ENCODE data around the gene KRTAP10-12. TPM values are rescaled to one million over a fixed set of nuclear protein-coding genes. Genes with fewer than 3 reads are reported as not detected.

The KRTAP10-12 gene
- polyA plus RNA-seq, 1 donor from 2014 or later = not detected

DNA sequence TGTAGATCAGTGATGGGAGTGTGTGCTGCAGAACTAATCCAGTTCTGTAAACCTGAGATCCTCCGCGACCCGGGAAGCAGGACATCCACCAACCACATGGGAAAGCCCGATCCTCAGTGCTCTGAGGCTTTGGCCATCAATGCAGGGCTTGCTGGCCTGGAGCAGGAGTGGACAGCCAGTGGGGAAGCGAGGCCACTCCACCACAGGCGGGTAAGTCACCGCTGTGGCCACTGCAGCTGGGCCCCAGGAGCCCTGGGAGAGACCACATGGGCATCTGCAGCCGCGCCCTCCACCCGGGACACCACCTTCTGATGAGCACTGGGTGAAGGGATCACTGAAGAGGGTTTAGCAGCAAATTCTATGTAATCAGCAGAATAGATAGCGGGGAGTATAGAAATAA is 15.8 kb upstream of the KRTAP10-12 start:
- Histone ChIP-seq H3K4me2 (ENCODE audit: low read length) (no peak overlapping the region), H3F3A (ENCODE audit: insufficient read depth, low read length, poor library complexity, severe bottlenecking) (no peaks in the 10 kb centered on the region), H4K20me1 (ENCODE audit: insufficient read depth) (no peaks in the 10 kb centered on the region), H3K27me3 (ENCODE audit: insufficient read depth, low read depth, low read length) (no peaks in the 10 kb centered on the region), H3K36me3 (ENCODE audit: insufficient read depth, low read length) (no peaks in the 10 kb centered on the region), H3K9me3 (ENCODE audit: low read length) (no peaks in the 10 kb centered on the region), H3K9ac (ENCODE audit: low read length) (no peak overlapping the region), H2AFZ (ENCODE audit: low read depth, low read length) (no peak overlapping the region), H3K9me2 (ENCODE audit: insufficient read depth, low read length) (no peaks in the 10 kb centered on the region), H3K27ac (ENCODE audit: low read length) (no peak overlapping the region), H3K4me3 (ENCODE audit: low read length) (no peak overlapping the region), H3K79me2 (replicated peaks; ENCODE audit: insufficient read depth, low read length) (no peaks in the 10 kb centered on the region)
- TF ChIP-seq EP300 (conservative IDR thresholded peaks at IDR 0.05; ENCODE audit: poor library complexity, severe bottlenecking) (no peak), TAF1 (IDR thresholded peaks at IDR 0.05; ENCODE audit: low read depth) (no peak), POLR2AphosphoS5 (IDR thresholded peaks at IDR 0.05) (no peak), MXI1 (conservative IDR thresholded peaks at IDR 0.05; ENCODE audit: poor library complexity, severe bottlenecking) (no peak), EZH2 (IDR thresholded peaks at IDR 0.05; ENCODE audit: borderline replicate concordance, insufficient read depth, low read length, poor library complexity, severe bottlenecking) (no peak), RAD21 (conservative IDR thresholded peaks at IDR 0.05) (no peak), SMC3 (conservative IDR thresholded peaks at IDR 0.05; ENCODE audit: poor library complexity) (no peak)
- TF ChIP-seq, protein P1, sequence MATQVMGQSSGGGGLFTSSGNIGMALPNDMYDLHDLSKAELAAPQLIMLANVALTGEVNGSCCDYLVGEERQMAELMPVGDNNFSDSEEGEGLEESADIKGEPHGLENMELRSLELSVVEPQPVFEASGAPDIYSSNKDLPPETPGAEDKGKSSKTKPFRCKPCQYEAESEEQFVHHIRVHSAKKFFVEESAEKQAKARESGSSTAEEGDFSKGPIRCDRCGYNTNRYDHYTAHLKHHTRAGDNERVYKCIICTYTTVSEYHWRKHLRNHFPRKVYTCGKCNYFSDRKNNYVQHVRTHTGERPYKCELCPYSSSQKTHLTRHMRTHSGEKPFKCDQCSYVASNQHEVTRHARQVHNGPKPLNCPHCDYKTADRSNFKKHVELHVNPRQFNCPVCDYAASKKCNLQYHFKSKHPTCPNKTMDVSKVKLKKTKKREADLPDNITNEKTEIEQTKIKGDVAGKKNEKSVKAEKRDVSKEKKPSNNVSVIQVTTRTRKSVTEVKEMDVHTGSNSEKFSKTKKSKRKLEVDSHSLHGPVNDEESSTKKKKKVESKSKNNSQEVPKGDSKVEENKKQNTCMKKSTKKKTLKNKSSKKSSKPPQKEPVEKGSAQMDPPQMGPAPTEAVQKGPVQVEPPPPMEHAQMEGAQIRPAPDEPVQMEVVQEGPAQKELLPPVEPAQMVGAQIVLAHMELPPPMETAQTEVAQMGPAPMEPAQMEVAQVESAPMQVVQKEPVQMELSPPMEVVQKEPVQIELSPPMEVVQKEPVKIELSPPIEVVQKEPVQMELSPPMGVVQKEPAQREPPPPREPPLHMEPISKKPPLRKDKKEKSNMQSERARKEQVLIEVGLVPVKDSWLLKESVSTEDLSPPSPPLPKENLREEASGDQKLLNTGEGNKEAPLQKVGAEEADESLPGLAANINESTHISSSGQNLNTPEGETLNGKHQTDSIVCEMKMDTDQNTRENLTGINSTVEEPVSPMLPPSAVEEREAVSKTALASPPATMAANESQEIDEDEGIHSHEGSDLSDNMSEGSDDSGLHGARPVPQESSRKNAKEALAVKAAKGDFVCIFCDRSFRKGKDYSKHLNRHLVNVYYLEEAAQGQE (IDR thresholded peaks at IDR 0.05; ENCODE audit: borderline replicate concordance) = no peak
- TF ChIP-seq, protein P2, sequence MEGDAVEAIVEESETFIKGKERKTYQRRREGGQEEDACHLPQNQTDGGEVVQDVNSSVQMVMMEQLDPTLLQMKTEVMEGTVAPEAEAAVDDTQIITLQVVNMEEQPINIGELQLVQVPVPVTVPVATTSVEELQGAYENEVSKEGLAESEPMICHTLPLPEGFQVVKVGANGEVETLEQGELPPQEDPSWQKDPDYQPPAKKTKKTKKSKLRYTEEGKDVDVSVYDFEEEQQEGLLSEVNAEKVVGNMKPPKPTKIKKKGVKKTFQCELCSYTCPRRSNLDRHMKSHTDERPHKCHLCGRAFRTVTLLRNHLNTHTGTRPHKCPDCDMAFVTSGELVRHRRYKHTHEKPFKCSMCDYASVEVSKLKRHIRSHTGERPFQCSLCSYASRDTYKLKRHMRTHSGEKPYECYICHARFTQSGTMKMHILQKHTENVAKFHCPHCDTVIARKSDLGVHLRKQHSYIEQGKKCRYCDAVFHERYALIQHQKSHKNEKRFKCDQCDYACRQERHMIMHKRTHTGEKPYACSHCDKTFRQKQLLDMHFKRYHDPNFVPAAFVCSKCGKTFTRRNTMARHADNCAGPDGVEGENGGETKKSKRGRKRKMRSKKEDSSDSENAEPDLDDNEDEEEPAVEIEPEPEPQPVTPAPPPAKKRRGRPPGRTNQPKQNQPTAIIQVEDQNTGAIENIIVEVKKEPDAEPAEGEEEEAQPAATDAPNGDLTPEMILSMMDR (IDR thresholded peaks at IDR 0.05; ENCODE audit: poor library complexity, severe bottlenecking) = no peak

DNA sequence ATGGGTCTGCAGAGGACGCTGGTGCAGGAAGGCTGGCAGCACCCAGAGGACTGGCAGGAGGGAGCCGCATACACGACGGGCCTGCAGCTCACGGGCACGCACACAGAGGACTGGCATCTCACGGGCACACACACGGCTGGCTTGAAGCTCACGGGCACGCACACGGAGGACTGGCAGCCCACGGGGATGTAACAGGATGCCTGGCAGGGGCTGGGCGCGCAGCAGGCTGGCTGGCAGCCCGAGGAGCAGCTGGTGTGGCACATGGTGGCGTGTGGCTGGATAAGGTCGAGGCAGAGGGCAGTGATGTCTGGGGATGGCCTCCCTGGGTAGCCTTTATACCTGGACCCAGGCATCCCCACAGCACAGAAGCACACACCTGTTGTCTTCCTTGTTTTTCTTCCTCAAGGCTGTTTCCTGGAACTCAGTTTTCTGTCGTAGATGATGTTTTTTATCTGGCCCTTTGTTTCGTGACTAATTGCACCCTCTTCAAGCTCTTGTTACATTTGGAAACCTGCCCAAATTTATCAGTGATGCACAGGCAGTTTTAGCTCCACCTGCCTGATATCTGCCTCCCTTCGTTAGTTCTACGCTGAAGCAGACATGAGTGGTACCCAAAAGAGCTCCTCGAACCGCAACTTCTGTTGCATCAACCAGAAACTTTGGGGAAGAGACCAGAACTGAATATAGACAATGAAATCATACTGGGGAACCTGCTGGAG is 15.0 kb upstream of the KRTAP10-12 start, which contains the start of gene KRTAP12-1:
TSS of gene KRTAP12-1 (minus strand) at position 303 of the 719 bp plus-strand sequence. CDS start at position 263, 40 bp downstream.
- Histone ChIP-seq H3K36me3 (ENCODE audit: insufficient read depth, low read length) (no peaks in the 10 kb centered on the region), H3F3A (ENCODE audit: insufficient read depth, low read length, poor library complexity, severe bottlenecking) (no peaks in the 10 kb centered on the region), H3K27me3 (ENCODE audit: insufficient read depth, low read depth, low read length) (no peaks in the 10 kb centered on the region), H4K20me1 (ENCODE audit: insufficient read depth) (no peaks in the 10 kb centered on the region), H3K79me2 (replicated peaks; ENCODE audit: insufficient read depth, low read length) (no peaks in the 10 kb centered on the region), H3K4me3 (ENCODE audit: low read length) (no peak within 1 kb of the TSS), H3K9me3 (ENCODE audit: low read length) (no peaks in the 10 kb centered on the region), H3K27ac (ENCODE audit: low read length) (no peak within 1 kb of the TSS), H2AFZ (ENCODE audit: low read depth, low read length) (no peak within 1 kb of the TSS), H3K4me2 (ENCODE audit: low read length) (no peak within 1 kb of the TSS), H3K9ac (ENCODE audit: low read length) (no peak within 1 kb of the TSS), H3K9me2 (ENCODE audit: insufficient read depth, low read length) (no peaks in the 10 kb centered on the region)
- TF ChIP-seq, protein P1 (IDR thresholded peaks at IDR 0.05; ENCODE audit: borderline replicate concordance) = no peak
- TF ChIP-seq MXI1 (conservative IDR thresholded peaks at IDR 0.05; ENCODE audit: poor library complexity, severe bottlenecking) (no peak), EP300 (conservative IDR thresholded peaks at IDR 0.05; ENCODE audit: poor library complexity, severe bottlenecking) (no peak), POLR2AphosphoS5 (IDR thresholded peaks at IDR 0.05) (no peak), RAD21 (conservative IDR thresholded peaks at IDR 0.05) (no peak), TAF1 (IDR thresholded peaks at IDR 0.05; ENCODE audit: low read depth) (no peak), SMC3 (conservative IDR thresholded peaks at IDR 0.05; ENCODE audit: poor library complexity) (no peak), EZH2 (IDR thresholded peaks at IDR 0.05; ENCODE audit: borderline replicate concordance, insufficient read depth, low read length, poor library complexity, severe bottlenecking) (no peak)
- TF ChIP-seq, protein P2 (IDR thresholded peaks at IDR 0.05; ENCODE audit: poor library complexity, severe bottlenecking) = no peak

Measured in neural cell (in vitro differentiated cells).